H1 (cell line): ENCODE measurements around the gene RNF220.

Source experiments
- TF ChIP-seq, protein P1 (sequence below): IDR thresholded peaks from 2 replicates; pipeline ENCODE4 v1.6.1; 2012; ENCODE audit warnings: inconsistent platforms
- TF ChIP-seq, protein P2 (sequence below), 3 experiments: IDR thresholded peaks; 1 replicate in 2 of 3; 2 replicates in 1 of 3; pipeline versions ENCODE4 v1.5.1 to v1.6.1; 2011; ENCODE audit warnings: low read length in 3 of 3, mild to moderate bottlenecking in 3 of 3, inconsistent platforms in 2 of 3, low read depth in 1 of 3, moderate library complexity in 1 of 3; ENCODE audit not compliant: insufficient read depth in 1 of 3; ENCODE audit errors: control extremely low read depth in 1 of 3

DNA sequence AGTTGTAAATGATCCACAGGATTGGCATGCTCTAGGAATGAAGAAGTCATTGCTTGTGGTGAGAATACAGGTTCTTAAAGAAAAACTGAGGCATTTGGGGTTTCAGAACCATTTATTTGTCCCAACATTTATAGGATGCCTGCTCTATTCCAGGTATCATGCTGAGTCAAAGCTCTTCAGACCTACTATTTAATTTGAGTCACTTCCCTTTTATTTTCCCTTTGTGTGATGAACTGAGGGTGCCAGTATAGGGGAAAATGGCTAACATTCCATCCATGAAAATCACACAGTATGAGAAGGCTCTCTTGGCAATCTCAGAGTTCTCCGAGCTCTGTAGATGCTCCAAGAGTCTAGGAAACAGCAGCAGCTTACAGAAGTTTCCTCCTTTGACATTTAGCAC lies 110.4 kb downstream of the RNF220 start:
- TF ChIP-seq, protein P1, sequence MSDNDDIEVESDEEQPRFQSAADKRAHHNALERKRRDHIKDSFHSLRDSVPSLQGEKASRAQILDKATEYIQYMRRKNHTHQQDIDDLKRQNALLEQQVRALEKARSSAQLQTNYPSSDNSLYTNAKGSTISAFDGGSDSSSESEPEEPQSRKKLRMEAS, result no peak
- TF ChIP-seq, protein P2, sequence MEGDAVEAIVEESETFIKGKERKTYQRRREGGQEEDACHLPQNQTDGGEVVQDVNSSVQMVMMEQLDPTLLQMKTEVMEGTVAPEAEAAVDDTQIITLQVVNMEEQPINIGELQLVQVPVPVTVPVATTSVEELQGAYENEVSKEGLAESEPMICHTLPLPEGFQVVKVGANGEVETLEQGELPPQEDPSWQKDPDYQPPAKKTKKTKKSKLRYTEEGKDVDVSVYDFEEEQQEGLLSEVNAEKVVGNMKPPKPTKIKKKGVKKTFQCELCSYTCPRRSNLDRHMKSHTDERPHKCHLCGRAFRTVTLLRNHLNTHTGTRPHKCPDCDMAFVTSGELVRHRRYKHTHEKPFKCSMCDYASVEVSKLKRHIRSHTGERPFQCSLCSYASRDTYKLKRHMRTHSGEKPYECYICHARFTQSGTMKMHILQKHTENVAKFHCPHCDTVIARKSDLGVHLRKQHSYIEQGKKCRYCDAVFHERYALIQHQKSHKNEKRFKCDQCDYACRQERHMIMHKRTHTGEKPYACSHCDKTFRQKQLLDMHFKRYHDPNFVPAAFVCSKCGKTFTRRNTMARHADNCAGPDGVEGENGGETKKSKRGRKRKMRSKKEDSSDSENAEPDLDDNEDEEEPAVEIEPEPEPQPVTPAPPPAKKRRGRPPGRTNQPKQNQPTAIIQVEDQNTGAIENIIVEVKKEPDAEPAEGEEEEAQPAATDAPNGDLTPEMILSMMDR (IDR thresholded peaks at IDR 0.05; ENCODE audit: control extremely low read depth in 1 of 3, insufficient read depth in 1 of 3, low read depth in 1 of 3, low read length in 3 of 3), result no peak
